H9 (cell line): ENCODE measurements around the gene TRNAU1AP. TPM values are rescaled to one million over a fixed set of nuclear protein-coding genes. Genes with fewer than 3 reads are reported as not detected.

Experiments
- DNase-seq: peaks from one replicate; pipeline ENCODE4 v3.0.0-alpha.2; 2017
- H2AFZ ChIP-seq: one replicate; pipeline ENCODE4 v1.6.1; 2013; ENCODE audit warnings: mild to moderate bottlenecking, low read length, control low read depth, moderate library complexity
- H2AK5ac ChIP-seq: 2 replicates; pipeline ENCODE4 v1.6.1; 2013; ENCODE audit warnings: low read length, control low read depth, mixed read lengths; ENCODE audit not compliant: insufficient read length
- H2BK120ac ChIP-seq: one replicate; pipeline ENCODE4 v1.6.1; 2013; ENCODE audit warnings: low read depth, mild to moderate bottlenecking, low read length, control low read depth, inconsistent platforms; ENCODE audit not compliant: poor library complexity, severe bottlenecking
- H2BK12ac ChIP-seq: 2 replicates; pipeline ENCODE4 v1.6.1; 2013; ENCODE audit warnings: low read length, control low read depth, mixed read lengths, low read depth; ENCODE audit not compliant: insufficient read length
- H2BK15ac ChIP-seq: 2 replicates; pipeline ENCODE4 v1.6.1; 2013; ENCODE audit warnings: low read depth, low read length, control low read depth
- H2BK20ac ChIP-seq: one replicate; pipeline ENCODE4 v1.6.1; 2013; ENCODE audit warnings: low read depth, mild to moderate bottlenecking, low read length, control low read depth, inconsistent platforms; ENCODE audit not compliant: poor library complexity, severe bottlenecking
- H2BK5ac ChIP-seq: 2 replicates; pipeline ENCODE4 v1.6.1; 2013; ENCODE audit warnings: low read length, control low read depth, mixed read lengths; ENCODE audit not compliant: insufficient read length
- H3K14ac ChIP-seq: 2 replicates; pipeline ENCODE4 v1.6.1; 2013; ENCODE audit warnings: low read length, control low read depth; ENCODE audit not compliant: insufficient read depth
- H3K18ac ChIP-seq: 2 replicates; pipeline ENCODE4 v1.6.1; 2013; ENCODE audit warnings: low read depth, mild to moderate bottlenecking, mixed read lengths, low read length, control low read depth; ENCODE audit not compliant: insufficient read length
- H3K23ac ChIP-seq: 2 replicates; pipeline ENCODE4 v1.6.1; 2013; ENCODE audit warnings: low read length, control low read depth, mixed read lengths, low read depth; ENCODE audit not compliant: insufficient read length
- H3K23me2 ChIP-seq: 2 replicates; pipeline ENCODE4 v1.6.1; 2013; ENCODE audit warnings: low read depth, mild to moderate bottlenecking, mixed read lengths, low read length, control low read depth; ENCODE audit not compliant: insufficient read length, poor library complexity, severe bottlenecking
- H3K27ac ChIP-seq: 2 replicates; pipeline ENCODE4 v1.5.1; 2013; ENCODE audit warnings: low read length, control low read depth, mixed read lengths, low read depth; ENCODE audit not compliant: insufficient read length
- H3K27me3 ChIP-seq: 2 replicates; pipeline ENCODE4 v1.6.1; 2013; ENCODE audit warnings: low read length, control low read depth, inconsistent platforms; ENCODE audit not compliant: insufficient read depth
- H3K4ac ChIP-seq: 2 replicates; pipeline ENCODE4 v1.6.1; 2013; ENCODE audit warnings: low read depth, mild to moderate bottlenecking, control low read depth, inconsistent platforms, low read length, moderate library complexity
- H3K4me1 ChIP-seq: 2 replicates; pipeline ENCODE4 v1.6.1; 2013; ENCODE audit warnings: low read length, control low read depth, inconsistent platforms; ENCODE audit not compliant: insufficient read depth
- H3K4me2 ChIP-seq: 2 replicates; pipeline ENCODE4 v1.6.1; 2013; ENCODE audit warnings: low read length, control low read depth, mixed read lengths; ENCODE audit not compliant: insufficient read length, insufficient read depth
- H3K56ac ChIP-seq: 2 replicates; pipeline ENCODE4 v1.6.1; 2013; ENCODE audit warnings: low read depth, mild to moderate bottlenecking, mixed read lengths, low read length, control low read depth; ENCODE audit not compliant: insufficient read length
- H3K79me1 ChIP-seq: 2 replicates; pipeline ENCODE4 v1.6.1; 2013; ENCODE audit warnings: low read depth, mild to moderate bottlenecking, moderate library complexity, low read length, control low read depth, inconsistent platforms; ENCODE audit not compliant: insufficient read depth, poor library complexity, severe bottlenecking
- H3K79me2 ChIP-seq: 2 replicates; pipeline ENCODE4 v1.6.1; 2013; ENCODE audit warnings: low read length, control low read depth, inconsistent platforms; ENCODE audit not compliant: insufficient read depth
- H3K9ac ChIP-seq: 2 replicates; pipeline ENCODE4 v1.6.1; 2013; ENCODE audit warnings: low read length, control low read depth, mixed read lengths; ENCODE audit not compliant: insufficient read length; ENCODE audit errors: extremely low read depth
- H3K9me3 ChIP-seq: one replicate; pipeline ENCODE4 v1.6.1; 2013; ENCODE audit warnings: low read depth, low read length, inconsistent platforms; ENCODE audit not compliant: control insufficient read depth
- H3T11ph ChIP-seq: one replicate; pipeline ENCODE4 v1.6.1; 2013; ENCODE audit warnings: mild to moderate bottlenecking, low read length, control low read depth, inconsistent platforms
- H4K20me1 ChIP-seq: one replicate; pipeline ENCODE4 v1.6.1; 2013; ENCODE audit not compliant: control insufficient read depth, insufficient read length, insufficient read depth
- H4K5ac ChIP-seq: 2 replicates; pipeline ENCODE4 v1.6.1; 2013; ENCODE audit warnings: low read depth, mild to moderate bottlenecking, mixed read lengths, low read length, control low read depth; ENCODE audit not compliant: insufficient read length
- H4K8ac ChIP-seq: replicated peaks from 2 replicates; pipeline ENCODE4 v1.6.1; 2013; ENCODE audit warnings: low read length, control low read depth, mixed read lengths, low read depth; ENCODE audit not compliant: insufficient read length
- H4K91ac ChIP-seq: 2 replicates; pipeline ENCODE4 v1.6.1; 2013; ENCODE audit warnings: low read depth, mild to moderate bottlenecking, moderate library complexity, mixed read lengths, low read length, control low read depth; ENCODE audit not compliant: insufficient read length
- H3K27ac Mint-ChIP-seq, 3 experiments: 2 replicates in 2 of 3; 3 replicates in 1 of 3; pipeline ENCODE4 v1.8.0; 2020 to 2021; ENCODE audit warnings: mixed read lengths in 3 of 3, mild to moderate bottlenecking in 1 of 3, moderate library complexity in 1 of 3
- H3K27me3 Mint-ChIP-seq: 2 replicates; pipeline ENCODE4 v1.8.0; 2021; ENCODE audit warnings: low read depth, mild to moderate bottlenecking, moderate library complexity, mixed read lengths
- H3K36me3 Mint-ChIP-seq, 3 experiments: 2 replicates in 2 of 3; 3 replicates in 1 of 3; pipeline ENCODE4 v1.8.0; 2020 to 2021; ENCODE audit warnings: low read depth in 3 of 3, mixed read lengths in 3 of 3; ENCODE audit not compliant: insufficient read depth in 1 of 3
- H3K4me1 Mint-ChIP-seq, 2 experiments: 2 replicates each; pipeline ENCODE4 v1.8.0; 2020; ENCODE audit warnings: mixed read lengths in 2 of 2
- H3K4me3 Mint-ChIP-seq, 2 experiments: 2 replicates in 1 of 2; 3 replicates in 1 of 2; pipeline ENCODE4 v1.8.0; 2020 to 2021; ENCODE audit warnings: mild to moderate bottlenecking in 2 of 2, mixed read lengths in 2 of 2, moderate library complexity in 1 of 2
- H3K9me3 Mint-ChIP-seq, 2 experiments: 2 replicates in 1 of 2; 3 replicates in 1 of 2; pipeline ENCODE4 v1.8.0; 2020; ENCODE audit warnings: mild to moderate bottlenecking in 2 of 2, mixed read lengths in 2 of 2, moderate library complexity in 1 of 2
- CTCF ChIP-seq: fragments of 200-600 bp; sonication (generic); conservative IDR thresholded peaks from 3 replicates; pipeline ENCODE4 v1.8.0; 2021; ENCODE audit warnings: antibody characterized with exemption, mild to moderate bottlenecking
- WGBS: extraction: QIAGEN DNeasy Blood & Tissue Kit; methylation state at CpG from one replicate; pipeline ENCODE4 v1.1.7; 2013; ENCODE audit warnings: missing lambda C conversion rate, low lambda C conversion rate, mixed read lengths; ENCODE audit not compliant: insufficient read length; ENCODE audit errors: extremely low coverage; 5-methylcytosine and 5-hydroxymethylcytosine counted together
- total RNA-seq: library from RNA; stranded (reverse); gene quantifications from 2 replicates; pipeline ENCODE4 v1.2.1, GENCODE V29; 2021

The TRNAU1AP gene
- total RNA-seq, 1 experiment from 2014 or later = 45.0 TPM

- peak; percentile 37; the same call in 2 of the 3 replicates for TF ChIP-seq CTCF
- no peak overlapping the region for H3K14ac ChIP-seq
- no peaks in the 10 kb centered on the region for H3K27me3 ChIP-seq
- no peak overlapping the region for H4K5ac ChIP-seq
- H4K20me1 ChIP-seq = no peaks in the 10 kb centered on the region
- Mint-ChIP-seq H3K27me3 (0 out of 2 replicates have a peak, but pooled peaks cover 3% of the 10 kb centered on the region), H3K36me3 (peaks cover 30 to 48% (median 38%) of the 10 kb centered on the region in 3 experiments), H3K9me3 (no peaks in the 10 kb centered on the region; a peak in 1 of 5 replicates), H3K4me1 (peaks cover 20 to 25% of the 10 kb centered on the region in 2 experiments), H3K27ac (peak overlapping the region in 2 of 3 experiments; percentile 90 to 95; a peak in 5 of 7 replicates), H3K4me3 (peak overlapping the region; percentile 90 to 96)
- no peak overlapping the region for H4K91ac ChIP-seq
- H3T11ph ChIP-seq = no peak overlapping the region
- no peak overlapping the region for H3K27ac ChIP-seq
- H2BK12ac ChIP-seq = no peak overlapping the region
- no peaks in the 10 kb centered on the region for H3K79me1 ChIP-seq
- H3K4me2 ChIP-seq = peak overlapping the region; percentile 98
- no peak overlapping the region for H3K56ac ChIP-seq
- H2BK15ac ChIP-seq = no peak overlapping the region
- no peaks in the 10 kb centered on the region for H3K9me3 ChIP-seq
- H3K18ac ChIP-seq = no peak overlapping the region
- H2BK5ac ChIP-seq = no peak overlapping the region
- peaks cover 16% of the 10 kb centered on the region; the same call in 1 of the 2 replicates for H3K79me2 ChIP-seq
- H4K8ac ChIP-seq = no peak overlapping the region
- no peak for DNase-seq
- peaks cover 17% of the 10 kb centered on the region for H3K23me2 ChIP-seq
- H2BK120ac ChIP-seq = no peak overlapping the region
- H2AFZ ChIP-seq = no peak overlapping the region
- H3K23ac ChIP-seq = no peak overlapping the region
- no peak overlapping the region for H2BK20ac ChIP-seq
- H3K4ac ChIP-seq = no peak overlapping the region
- H2AK5ac ChIP-seq = no peak overlapping the region
- H3K9ac ChIP-seq = peak overlapping the region; percentile 66
- H3K4me1 ChIP-seq = no peaks in the 10 kb centered on the region
- WGBS = no CpG with 5 or more reads among the region's 26 CpGs
Measured at GRCh38 chr1:28580722-28581530, 28.0 kb downstream of the TRNAU1AP start.
